Sigmoid colon (tissue), 7 donors: ENCODE measurements around the gene ITGB4. TPM values are rescaled to one million over a fixed set of nuclear protein-coding genes. Genes with fewer than 3 reads are reported as not detected.
"Not testable (repeated sequence)": the region's sequence is repeated elsewhere in the genome, so short reads cannot be mapped to it uniquely, and the experiment has no call there.

Experiments
- DNase-seq: peaks from one replicate; pipeline ENCODE4 v3.0.0-alpha.2; 2019
- H3K27ac ChIP-seq, 4 donors: fragments of 200-600 bp; sonication (generic); one replicate each; pipeline ENCODE4 v1.5.1; 2016 to 2019; ENCODE audit warnings: mild to moderate bottlenecking in 1 of 4
- H3K27me3 ChIP-seq, 3 donors: fragments of 200-600 bp; sonication (generic); one replicate each; pipeline ENCODE4 v1.5.1; 2019; ENCODE audit warnings: mild to moderate bottlenecking in 1 of 3
- H3K36me3 ChIP-seq, 4 donors: fragments of 200-600 bp; sonication (generic); one replicate each; pipeline ENCODE4 v1.5.1; 2016 to 2019
- H3K4me1 ChIP-seq, 4 donors: fragments of 200-600 bp; sonication (generic); one replicate each; pipeline ENCODE4 v1.5.1; 2017 to 2019
- H3K4me3 ChIP-seq, 4 donors: fragments of 200-600 bp; sonication (generic); one replicate each; pipeline ENCODE4 v1.5.1; 2017 to 2019; ENCODE audit warnings: mild to moderate bottlenecking in 2 of 4, moderate library complexity in 1 of 4
- H3K9me3 ChIP-seq, 4 donors: fragments of 200-600 bp in 3 of 4; sonication (generic) in 3 of 4; one replicate each; pipeline versions ENCODE4 v1.5.1 to v1.6.1; 2013 to 2019
- EP300 ChIP-seq, 4 donors: sonication (generic); formaldehyde crosslinking; IDR thresholded peaks; one replicate each; pipeline ENCODE4 v1.6.1; 2017; ENCODE audit warnings: antibody characterized with exemption in 4 of 4
- POLR2A ChIP-seq, 2 donors: fragments of 450-650 bp; IDR thresholded peaks; one replicate each; pipeline ENCODE4 v1.6.1; 2016; ENCODE audit warnings: antibody characterized with exemption in 2 of 2, mild to moderate bottlenecking in 2 of 2, moderate library complexity in 2 of 2
- POLR2AphosphoS5 ChIP-seq, 4 donors: sonication (generic); formaldehyde crosslinking; IDR thresholded peaks; one replicate each; pipeline ENCODE4 v1.6.1; 2017; ENCODE audit warnings: antibody characterized with exemption in 4 of 4
- WGBS, 2 donors: extraction: QIAGEN DNeasy Blood & Tissue Kit; methylation state at CpG; one replicate each; pipeline ENCODE4 v1.1.7; 2013; 5-methylcytosine and 5-hydroxymethylcytosine counted together
- intact Hi-C: fragments of 100-400 bp; cut with DNase I; formaldehyde crosslinking; loops from one replicate; pipeline ENCODE4 v1.15.1; 2023
- polyA plus RNA-seq, 3 donors: library from polyadenylated mRNA; stranded (reverse); fragments of 200-250 nt; gene quantifications; one replicate each; pipeline ENCODE4 v1.2.3, GENCODE V29; 2013
- total RNA-seq, 4 donors: library from RNA; depleted of rRNA; stranded (reverse); fragments of >200 nt; gene quantifications; one replicate each; pipeline ENCODE4 v1.1.0, GENCODE V29; 2016
- TF ChIP-seq, protein P1 (sequence below), 4 experiments: fragments of 450-650 bp in 3 of 4; fragments of 200-600 bp in 1 of 4; IDR thresholded peaks; one replicate each; pipeline ENCODE4 v1.5.1; 2016 to 2019; ENCODE audit warnings: antibody characterized with exemption in 4 of 4, mild to moderate bottlenecking in 3 of 4, moderate library complexity in 2 of 4
- donor health status: healthy with polysubstance abuse.
- donor health status: Bipolar disorder and iron deficiency.
- donor health status: healthy.

Gene ITGB4
- total and polyA plus RNA-seq, 7 donors = 15.1 to 116 (median 25.8) TPM

- no peak for DNase-seq
- TF ChIP-seq, protein P1, sequence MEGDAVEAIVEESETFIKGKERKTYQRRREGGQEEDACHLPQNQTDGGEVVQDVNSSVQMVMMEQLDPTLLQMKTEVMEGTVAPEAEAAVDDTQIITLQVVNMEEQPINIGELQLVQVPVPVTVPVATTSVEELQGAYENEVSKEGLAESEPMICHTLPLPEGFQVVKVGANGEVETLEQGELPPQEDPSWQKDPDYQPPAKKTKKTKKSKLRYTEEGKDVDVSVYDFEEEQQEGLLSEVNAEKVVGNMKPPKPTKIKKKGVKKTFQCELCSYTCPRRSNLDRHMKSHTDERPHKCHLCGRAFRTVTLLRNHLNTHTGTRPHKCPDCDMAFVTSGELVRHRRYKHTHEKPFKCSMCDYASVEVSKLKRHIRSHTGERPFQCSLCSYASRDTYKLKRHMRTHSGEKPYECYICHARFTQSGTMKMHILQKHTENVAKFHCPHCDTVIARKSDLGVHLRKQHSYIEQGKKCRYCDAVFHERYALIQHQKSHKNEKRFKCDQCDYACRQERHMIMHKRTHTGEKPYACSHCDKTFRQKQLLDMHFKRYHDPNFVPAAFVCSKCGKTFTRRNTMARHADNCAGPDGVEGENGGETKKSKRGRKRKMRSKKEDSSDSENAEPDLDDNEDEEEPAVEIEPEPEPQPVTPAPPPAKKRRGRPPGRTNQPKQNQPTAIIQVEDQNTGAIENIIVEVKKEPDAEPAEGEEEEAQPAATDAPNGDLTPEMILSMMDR (IDR thresholded peaks at IDR 0.05) = no peak
- TF ChIP-seq POLR2AphosphoS5 (IDR thresholded peaks at IDR 0.05) = no peak
- no peak for TF ChIP-seq POLR2A (IDR thresholded peaks at IDR 0.05)
- no peak for TF ChIP-seq EP300 (IDR thresholded peaks at IDR 0.05)
- no peak overlapping the region for H3K4me3 ChIP-seq
- 73 to 90% methylated on average over 3 of the region's 3 CpGs for WGBS, 2 donors
- intact Hi-C loops = no loop called here
- H3K4me1 ChIP-seq = peaks cover 0 to 18% (median 17%) of the 10 kb centered on the region in 4 donors
- H3K36me3 ChIP-seq = peaks cover 0 to 54% (median 8%) of the 10 kb centered on the region in 4 donors
- no peaks in the 10 kb centered on the region for H3K27me3 ChIP-seq
- no peak overlapping the region for H3K27ac ChIP-seq
- no peaks in the 10 kb centered on the region for H3K9me3 ChIP-seq
Observed at GRCh38 chr17:75759457-75759856, 38.2 kb downstream of the ITGB4 start.

- not testable (repeated sequence) for H3K4me3 ChIP-seq, H3K9me3 ChIP-seq, H3K27ac ChIP-seq, DNase-seq, H3K27me3 ChIP-seq
- intact Hi-C loops = loop anchor here (5.0 kb wide), 1 partner anchor 67 kb away; no protein-coding TSS in a partner anchor
- Histone ChIP-seq H3K4me1 (peaks cover 0 to 21% (median 15%) of the 10 kb centered on the region in 4 donors), H3K36me3 (peaks cover 0 to 54% (median 8%) of the 10 kb centered on the region in 4 donors)
- WGBS, 2 donors = 94 to 95% methylated on average over 6 of the region's 6 CpGs
Observed at GRCh38 chr17:75759978-75760640, 38.9 kb downstream of the ITGB4 start.

DNA sequence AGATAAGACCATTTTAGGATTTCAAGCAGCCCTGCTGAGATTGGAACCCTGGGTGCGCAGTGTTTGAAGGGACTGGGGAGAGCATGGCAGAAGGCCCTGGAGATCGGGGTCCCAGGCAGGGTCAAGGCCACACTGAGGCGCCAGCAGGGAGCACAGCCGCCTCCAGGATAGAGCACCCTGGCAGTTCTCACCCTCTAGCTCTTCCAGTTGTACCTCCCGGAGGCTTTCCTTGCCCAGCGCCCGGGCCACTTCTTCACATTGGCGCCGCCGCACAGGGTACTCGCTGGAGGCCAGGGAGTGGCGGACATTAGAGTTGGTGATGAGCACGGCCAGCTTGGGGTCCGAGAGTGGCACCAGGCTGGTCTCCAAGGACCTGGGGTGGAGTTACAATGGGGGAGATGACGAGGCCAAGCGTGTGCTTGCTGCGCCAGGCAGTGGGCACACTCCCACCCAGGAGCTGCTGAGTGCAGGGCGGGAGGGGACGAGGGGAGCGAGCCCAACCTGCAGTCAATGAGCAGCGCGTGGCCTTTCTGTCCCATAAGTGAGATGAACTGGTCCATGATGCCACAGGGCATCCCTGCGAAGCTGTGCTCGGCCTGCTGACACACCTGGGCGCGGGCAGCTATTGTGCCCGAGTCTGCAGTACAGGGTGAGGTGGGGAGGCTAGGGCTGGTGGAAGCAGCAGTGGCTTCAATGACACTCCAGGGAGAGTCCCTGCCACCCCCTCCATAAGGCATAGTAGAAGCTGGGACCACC is 41.4 kb downstream of the ITGB4 start:
- Histone ChIP-seq H3K4me1 (peaks cover 0 to 25% (median 17%) of the 10 kb centered on the region in 4 donors), H3K36me3 (peaks cover 0 to 32% (median 5%) of the 10 kb centered on the region in 4 donors), H3K9me3 (no peaks in the 10 kb centered on the region), H3K27ac (no peak overlapping the region), H3K4me3 (no peak overlapping the region), H3K27me3 (no peaks in the 10 kb centered on the region)
- intact Hi-C loops = loop anchor here (5.0 kb wide), 1 partner anchor 65 kb away; no protein-coding TSS in a partner anchor
- TF ChIP-seq POLR2AphosphoS5 (IDR thresholded peaks at IDR 0.05) = no peak
- no peak for TF ChIP-seq EP300 (IDR thresholded peaks at IDR 0.05)
- TF ChIP-seq, protein P1 (IDR thresholded peaks at IDR 0.05) = no peak
- no peak for TF ChIP-seq POLR2A (IDR thresholded peaks at IDR 0.05)
- WGBS, 2 donors = 96% methylated on average over 27 of the region's 27 CpGs
- no peak for DNase-seq

- Histone ChIP-seq H3K27ac (no peak overlapping the region), H3K9me3 (no peaks in the 10 kb centered on the region), H3K4me1 (peaks cover 0 to 25% (median 17%) of the 10 kb centered on the region in 4 donors), H3K4me3 (no peak overlapping the region), H3K27me3 (no peaks in the 10 kb centered on the region), H3K36me3 (peaks cover 0 to 26% (median 3%) of the 10 kb centered on the region in 4 donors)
- TF ChIP-seq POLR2AphosphoS5 (IDR thresholded peaks at IDR 0.05) (no peak), POLR2A (IDR thresholded peaks at IDR 0.05) (no peak), EP300 (IDR thresholded peaks at IDR 0.05) (no peak)
- TF ChIP-seq, protein P1 (IDR thresholded peaks at IDR 0.05) = no peak
- intact Hi-C loops = loop anchor here (5.0 kb wide), 1 partner anchor 64 kb away; no protein-coding TSS in a partner anchor
- 81 to 94% methylated on average over 3 of the region's 3 CpGs for WGBS, 2 donors
- peak; percentile 67 for DNase-seq
Observed at GRCh38 chr17:75763269-75763607, 42.0 kb downstream of the ITGB4 start.
